Epithelial cell of proximal tubule (primary cell): ENCODE results near the gene UBE2N. TPM values are rescaled to one million over a fixed set of nuclear protein-coding genes. Genes with fewer than 3 reads are reported as not detected.
"Not testable (repeated sequence)": the region's sequence is repeated elsewhere in the genome, so short reads cannot be mapped to it uniquely, and the experiment has no call there.

Experiments used
- DNase-seq: peaks from one replicate; pipeline ENCODE4 v3.0.0-alpha.2; 2011; ENCODE audit warnings: low read depth
- H3K4me3 ChIP-seq: 2 replicates; pipeline ENCODE4 v1.5.1; 2011; ENCODE audit warnings: low read depth, mild to moderate bottlenecking, low read length
- total RNA-seq: library from RNA; depleted of rRNA; stranded (reverse); fragments of >200 nt; gene quantifications from 2 replicates; pipeline ENCODE4 v1.2.3, GENCODE V29; 2015
- TF ChIP-seq, protein P1 (sequence below): conservative IDR thresholded peaks from 2 replicates; pipeline ENCODE4 v1.5.1; 2012; ENCODE audit warnings: low read depth, mild to moderate bottlenecking, low read length

Gene UBE2N
- total RNA-seq, 1 donor from 2014 or later: 127 TPM

DNA sequence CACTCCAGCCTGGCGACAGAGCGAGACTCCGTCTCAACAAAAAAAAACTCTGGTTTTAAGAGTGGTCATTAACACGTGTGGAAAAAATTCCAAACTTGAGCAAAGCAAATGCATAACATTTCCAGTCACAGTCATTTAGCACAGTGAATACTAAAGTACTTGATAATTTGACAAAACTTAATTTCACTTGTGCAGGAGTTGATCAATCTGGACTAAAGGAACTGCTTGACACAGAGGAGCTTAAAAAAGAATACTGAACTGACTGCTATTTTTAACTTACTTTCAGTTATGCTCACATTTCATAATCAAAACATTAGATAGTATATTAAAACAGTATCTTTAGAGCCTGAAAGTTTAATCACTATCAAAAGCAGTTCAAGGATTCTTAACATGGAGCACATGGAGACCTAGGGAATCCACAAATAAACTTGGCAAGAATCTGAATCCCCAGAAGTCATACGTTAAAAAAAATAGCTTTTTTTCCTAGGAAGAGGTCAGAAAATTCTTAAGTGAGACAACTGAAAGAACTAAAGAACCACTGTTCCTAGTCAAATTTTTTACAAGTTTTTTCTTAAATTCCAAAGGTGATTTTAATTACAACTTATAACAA is 7.4 kb downstream of the UBE2N start:
- TF ChIP-seq, protein P1, sequence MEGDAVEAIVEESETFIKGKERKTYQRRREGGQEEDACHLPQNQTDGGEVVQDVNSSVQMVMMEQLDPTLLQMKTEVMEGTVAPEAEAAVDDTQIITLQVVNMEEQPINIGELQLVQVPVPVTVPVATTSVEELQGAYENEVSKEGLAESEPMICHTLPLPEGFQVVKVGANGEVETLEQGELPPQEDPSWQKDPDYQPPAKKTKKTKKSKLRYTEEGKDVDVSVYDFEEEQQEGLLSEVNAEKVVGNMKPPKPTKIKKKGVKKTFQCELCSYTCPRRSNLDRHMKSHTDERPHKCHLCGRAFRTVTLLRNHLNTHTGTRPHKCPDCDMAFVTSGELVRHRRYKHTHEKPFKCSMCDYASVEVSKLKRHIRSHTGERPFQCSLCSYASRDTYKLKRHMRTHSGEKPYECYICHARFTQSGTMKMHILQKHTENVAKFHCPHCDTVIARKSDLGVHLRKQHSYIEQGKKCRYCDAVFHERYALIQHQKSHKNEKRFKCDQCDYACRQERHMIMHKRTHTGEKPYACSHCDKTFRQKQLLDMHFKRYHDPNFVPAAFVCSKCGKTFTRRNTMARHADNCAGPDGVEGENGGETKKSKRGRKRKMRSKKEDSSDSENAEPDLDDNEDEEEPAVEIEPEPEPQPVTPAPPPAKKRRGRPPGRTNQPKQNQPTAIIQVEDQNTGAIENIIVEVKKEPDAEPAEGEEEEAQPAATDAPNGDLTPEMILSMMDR: no peak
- no peak for DNase-seq
- H3K4me3 ChIP-seq: no peak overlapping the region

DNA sequence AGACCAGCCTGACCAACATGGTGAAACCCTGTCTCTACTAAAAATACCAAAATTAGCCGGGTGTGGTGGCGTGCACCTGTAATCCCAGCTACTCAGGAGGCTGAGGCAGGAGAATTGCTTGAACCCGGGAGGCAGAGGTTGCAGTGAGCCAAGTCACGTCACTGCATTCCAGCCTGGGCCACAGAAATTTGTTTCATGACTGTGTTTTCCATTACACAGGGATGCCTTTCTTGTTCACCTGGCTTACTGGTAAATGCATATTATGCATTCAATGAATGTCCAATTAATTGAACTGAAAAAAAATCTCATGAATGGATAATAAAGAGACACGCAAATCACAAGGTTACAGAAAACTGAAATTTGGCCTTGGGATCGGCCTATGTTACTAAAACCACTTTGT is 9.7 kb downstream of the UBE2N start:
- not testable (repeated sequence) for H3K4me3 ChIP-seq, DNase-seq

DNA sequence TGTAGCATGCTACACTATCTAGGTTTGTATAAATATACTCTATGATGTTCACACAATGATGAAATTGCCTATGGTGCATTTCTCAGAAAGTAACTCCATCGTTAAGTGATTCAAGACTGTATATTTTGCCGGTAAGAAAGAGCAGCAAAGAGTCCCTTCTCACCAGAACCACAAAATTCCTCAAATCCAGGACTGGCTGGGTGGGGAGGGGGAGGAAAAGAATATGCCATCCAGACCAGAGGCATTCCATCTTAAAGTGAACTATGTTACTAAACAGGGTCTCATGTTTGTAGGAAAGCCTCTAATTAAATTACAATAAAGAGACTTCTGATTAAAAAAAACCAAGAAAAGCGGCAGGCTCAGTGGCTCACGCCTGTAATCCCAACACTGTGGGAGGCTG is 11.5 kb downstream of the UBE2N start:
- no peak for DNase-seq
- H3K4me3 ChIP-seq: no peak overlapping the region
- TF ChIP-seq, protein P1: no peak

DNA sequence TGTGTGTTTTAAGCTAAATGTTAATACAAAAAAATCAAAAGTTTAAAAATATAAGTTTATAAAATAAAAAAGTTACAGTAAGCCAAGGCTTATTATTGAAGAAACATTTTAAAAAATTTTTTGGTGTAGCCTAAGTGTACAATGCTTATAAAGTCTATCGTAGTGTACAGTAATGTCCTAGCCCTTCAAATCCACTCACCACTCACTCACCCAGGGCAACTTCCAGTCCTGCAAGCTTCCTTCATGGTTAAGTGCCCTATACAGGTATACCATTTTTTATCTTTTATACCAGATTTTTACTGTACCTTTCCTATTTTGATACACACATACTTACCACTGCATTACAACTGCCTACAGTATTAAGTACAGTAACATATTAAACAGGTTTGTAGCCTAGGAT is 11.9 kb downstream of the UBE2N start:
- DNase-seq: no peak
- no peak overlapping the region for H3K4me3 ChIP-seq
- TF ChIP-seq, protein P1: no peak

DNA sequence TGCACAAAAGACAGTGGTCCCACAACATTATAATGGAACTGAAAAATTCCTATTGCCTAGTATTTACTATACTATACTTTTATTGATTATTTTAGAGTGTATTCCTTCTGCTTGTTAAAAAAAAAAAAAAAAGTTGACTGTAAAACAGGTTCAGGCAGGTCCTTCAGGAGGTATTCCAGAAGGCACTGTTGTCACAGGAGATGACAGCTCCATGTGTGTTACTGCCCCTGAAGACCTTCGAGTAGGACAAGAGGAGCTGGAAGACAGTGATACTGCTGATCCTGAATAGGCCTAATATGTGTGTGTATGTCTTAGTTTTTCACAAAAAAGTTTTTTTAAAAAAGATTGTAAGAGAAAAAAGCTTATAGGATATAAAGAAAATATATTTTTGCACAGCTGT is 12.3 kb downstream of the UBE2N start:
- TF ChIP-seq, protein P1: no peak
- no peak overlapping the region for H3K4me3 ChIP-seq
- DNase-seq: no peak

DNA sequence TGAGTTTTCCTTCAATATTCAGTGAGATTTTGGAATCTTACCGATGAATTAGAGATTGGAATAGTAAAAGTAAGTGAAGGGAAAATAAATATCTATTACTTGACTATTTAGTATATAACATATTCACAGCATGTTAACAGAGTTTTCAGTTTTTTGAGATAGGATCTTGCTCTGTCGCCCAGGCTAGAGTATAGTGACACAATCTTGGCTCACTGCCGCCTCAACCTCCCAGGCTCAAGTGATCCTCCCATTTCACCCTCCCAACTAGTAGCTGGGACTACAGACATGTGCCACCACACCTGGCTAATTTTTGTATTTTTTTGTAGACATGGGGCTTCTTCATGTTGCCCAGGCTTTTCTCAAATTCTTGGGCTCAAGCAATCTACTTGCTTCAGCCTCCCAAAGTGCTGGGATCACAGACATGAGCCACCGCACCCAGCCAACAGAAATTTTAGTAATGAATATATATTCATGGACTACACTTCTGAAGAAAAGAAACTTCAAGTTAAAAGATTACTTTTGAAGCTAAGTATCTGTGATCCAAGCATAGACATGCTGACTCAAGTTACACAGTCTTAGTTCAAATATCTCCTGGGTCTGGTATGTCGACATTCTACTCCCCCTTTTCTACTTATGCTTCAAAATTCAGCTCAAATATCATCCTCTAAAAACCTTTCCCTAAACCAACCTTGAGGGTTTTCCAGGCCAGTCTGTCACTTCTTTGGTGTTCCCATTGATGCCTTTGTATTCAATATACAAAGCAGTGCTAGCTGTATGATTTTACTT is 13.8 kb downstream of the UBE2N start:
- TF ChIP-seq, protein P1: no peak
- no peak overlapping the region for H3K4me3 ChIP-seq
- DNase-seq: no peak

DNA sequence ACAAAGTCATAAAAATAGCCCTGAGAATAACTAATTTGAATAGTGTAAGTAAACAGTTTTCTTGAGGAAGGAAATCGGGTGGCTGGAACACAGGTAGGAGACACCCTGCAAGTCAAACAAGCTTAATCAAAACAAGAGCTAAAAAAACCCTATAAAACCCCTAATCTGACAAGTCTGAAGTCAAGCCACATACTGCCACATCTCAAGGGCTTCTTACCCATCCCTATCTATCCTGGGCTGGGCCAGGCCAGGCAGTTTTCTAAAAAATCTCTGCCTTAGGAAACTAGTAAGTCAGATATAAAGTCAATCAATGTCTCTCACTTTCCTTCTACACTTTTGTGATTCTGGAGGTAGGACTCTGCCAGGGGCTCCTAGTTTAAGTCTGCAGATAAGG is 15.3 kb downstream of the UBE2N start:
- TF ChIP-seq, protein P1: no peak
- no peak overlapping the region for H3K4me3 ChIP-seq
- no peak for DNase-seq
